ENCODE measurements around the gene MND1. TPM values are rescaled to one million over a fixed set of nuclear protein-coding genes. Genes with fewer than 3 reads are reported as not detected.

Gene MND1
- total RNA-seq, 2 donors from 2014 or later: 15.4 to 30.3 TPM

GRCh38 chr4:153393397-153393796 lies 48.9 kb downstream of the MND1 start:
- peaks cover 5% of the 10 kb centered on the region for H3K36me3 Mint-ChIP-seq (ENCODE audit: low read depth)
- no peaks in the 10 kb centered on the region for H3K27me3 ChIP-seq (ENCODE audit: control insufficient read depth, insufficient read depth, low read length, poor library complexity, severe bottlenecking)
- 93% methylated on average over 6 of the region's 6 CpGs; no CpG with 5 or more reads in 1 of the 2 experiments for WGBS, 2 experiments (ENCODE audit: insufficient coverage in 1 of 2, insufficient read length in 1 of 2)
- no peaks in the 10 kb centered on the region for H3K36me3 ChIP-seq (ENCODE audit: control insufficient read depth, insufficient read depth, low read length)
- H3K4me1 Mint-ChIP-seq: peaks cover under 1% of the 10 kb centered on the region
- H3K4me3 ChIP-seq (ENCODE audit: low read length): no peak overlapping the region
- H3K27ac ChIP-seq (ENCODE audit: low read depth, low read length): no peak overlapping the region
- DNase-seq: no peak
- no peaks in the 10 kb centered on the region for H3K9me3 ChIP-seq (ENCODE audit: control insufficient read depth, low read length)
- no peak overlapping the region for H3K4me3 Mint-ChIP-seq
- TF ChIP-seq CTCF (conservative IDR thresholded peaks at IDR 0.05): no peak
- H3K9ac ChIP-seq (ENCODE audit: extremely low read depth, low read length, poor library complexity, severe bottlenecking): no peak overlapping the region
- no peak overlapping the region for H3K27ac Mint-ChIP-seq
- no peaks in the 10 kb centered on the region for H3K27me3 Mint-ChIP-seq (ENCODE audit: insufficient read depth)
- H3K4me1 ChIP-seq (ENCODE audit: control insufficient read depth, insufficient read depth, low read length): no peaks in the 10 kb centered on the region
- H3K9me3 Mint-ChIP-seq: no peaks in the 10 kb centered on the region

GRCh38 chr4:153394945-153395344 lies 50.5 kb downstream of the MND1 start:
- H3K4me3 Mint-ChIP-seq: no peak overlapping the region
- no peak overlapping the region for H3K9ac ChIP-seq (ENCODE audit: extremely low read depth, low read length, poor library complexity, severe bottlenecking)
- no peak overlapping the region for H3K27ac Mint-ChIP-seq
- H3K36me3 ChIP-seq (ENCODE audit: control insufficient read depth, insufficient read depth, low read length): no peaks in the 10 kb centered on the region
- DNase-seq: no peak
- H3K4me1 ChIP-seq (ENCODE audit: control insufficient read depth, insufficient read depth, low read length): no peaks in the 10 kb centered on the region
- H3K9me3 Mint-ChIP-seq: no peaks in the 10 kb centered on the region
- no peak overlapping the region for H3K4me3 ChIP-seq (ENCODE audit: low read length)
- no peaks in the 10 kb centered on the region for H3K27me3 Mint-ChIP-seq (ENCODE audit: insufficient read depth)
- H3K9me3 ChIP-seq (ENCODE audit: control insufficient read depth, low read length): no peaks in the 10 kb centered on the region
- H3K27me3 ChIP-seq (ENCODE audit: control insufficient read depth, insufficient read depth, low read length, poor library complexity, severe bottlenecking): no peaks in the 10 kb centered on the region
- 90 to 100% methylated on average over 1 of the region's 1 CpG for WGBS, 2 experiments (ENCODE audit: insufficient coverage in 1 of 2, insufficient read length in 1 of 2)
- H3K36me3 Mint-ChIP-seq (ENCODE audit: low read depth): peaks cover 5% of the 10 kb centered on the region
- H3K27ac ChIP-seq (ENCODE audit: low read depth, low read length): no peak overlapping the region
- peaks cover 5% of the 10 kb centered on the region for H3K4me1 Mint-ChIP-seq
- no peak for TF ChIP-seq CTCF (conservative IDR thresholded peaks at IDR 0.05)

- no peak for TF ChIP-seq CTCF (conservative IDR thresholded peaks at IDR 0.05)
- no peaks in the 10 kb centered on the region for H3K27me3 Mint-ChIP-seq (ENCODE audit: insufficient read depth)
- no peak overlapping the region for H3K27ac Mint-ChIP-seq
- DNase-seq: no peak
- no peaks in the 10 kb centered on the region for H3K4me1 ChIP-seq (ENCODE audit: control insufficient read depth, insufficient read depth, low read length)
- no peak overlapping the region for H3K4me3 Mint-ChIP-seq
- H3K9ac ChIP-seq (ENCODE audit: extremely low read depth, low read length, poor library complexity, severe bottlenecking): no peak overlapping the region
- H3K4me1 Mint-ChIP-seq: peaks cover 5% of the 10 kb centered on the region
- 95 to 96% methylated on average over 3 of the region's 3 CpGs for WGBS, 2 experiments (ENCODE audit: insufficient coverage in 1 of 2, insufficient read length in 1 of 2)
- no peaks in the 10 kb centered on the region for H3K27me3 ChIP-seq (ENCODE audit: control insufficient read depth, insufficient read depth, low read length, poor library complexity, severe bottlenecking)
- peaks cover 6% of the 10 kb centered on the region for H3K36me3 Mint-ChIP-seq (ENCODE audit: low read depth)
- H3K9me3 ChIP-seq (ENCODE audit: control insufficient read depth, low read length): no peaks in the 10 kb centered on the region
- no peak overlapping the region for H3K27ac ChIP-seq (ENCODE audit: low read depth, low read length)
- H3K4me3 ChIP-seq (ENCODE audit: low read length): no peak overlapping the region
- no peaks in the 10 kb centered on the region for H3K36me3 ChIP-seq (ENCODE audit: control insufficient read depth, insufficient read depth, low read length)
- H3K9me3 Mint-ChIP-seq: peaks cover 1% of the 10 kb centered on the region
Measured at GRCh38 chr4:153398713-153399112, 54.2 kb downstream of the MND1 start.
